Breast epithelium (tissue), 3 donors: ENCODE data around the gene IRF2.

Source experiments
- POLR2A ChIP-seq: fragments of 450-650 bp; IDR thresholded peaks from one replicate; pipeline ENCODE4 v1.6.1; 2016; ENCODE audit warnings: antibody characterized with exemption, mild to moderate bottlenecking, moderate library complexity
- POLR2AphosphoS5 ChIP-seq, 3 donors: sonication (generic); formaldehyde crosslinking; IDR thresholded peaks; one replicate each; pipeline ENCODE4 v1.6.1; 2017; ENCODE audit warnings: antibody characterized with exemption in 3 of 3
- TF ChIP-seq, protein P1 (sequence below), 3 donors: fragments of 450-650 bp; IDR thresholded peaks; one replicate each; pipeline ENCODE4 v1.5.1; 2016 to 2017; ENCODE audit warnings: antibody characterized with exemption in 3 of 3, mild to moderate bottlenecking in 3 of 3, moderate library complexity in 3 of 3

DNA sequence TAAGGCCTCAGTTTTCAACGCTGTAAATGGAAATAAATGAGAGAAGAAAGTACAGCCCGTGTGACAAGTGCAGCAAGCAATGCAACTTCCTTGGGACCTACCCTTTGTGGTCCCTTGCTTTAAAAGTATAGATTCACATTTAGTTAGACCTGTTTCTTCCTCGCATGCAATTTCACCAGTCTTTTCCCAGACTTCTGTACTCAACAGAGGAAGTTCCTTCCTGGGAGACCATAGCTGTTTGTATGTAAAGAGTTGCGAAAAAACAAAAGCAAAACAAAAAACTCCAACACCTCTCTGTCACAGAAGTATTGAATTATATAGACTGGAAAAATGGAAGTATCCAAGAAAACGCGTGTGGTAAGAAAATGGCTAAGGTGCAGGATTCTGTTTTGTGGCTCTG is 1.1 kb upstream of the IRF2 start:
- TF ChIP-seq POLR2A (no peak), POLR2AphosphoS5 (IDR thresholded peaks at IDR 0.05) (no peak)
- TF ChIP-seq, protein P1, sequence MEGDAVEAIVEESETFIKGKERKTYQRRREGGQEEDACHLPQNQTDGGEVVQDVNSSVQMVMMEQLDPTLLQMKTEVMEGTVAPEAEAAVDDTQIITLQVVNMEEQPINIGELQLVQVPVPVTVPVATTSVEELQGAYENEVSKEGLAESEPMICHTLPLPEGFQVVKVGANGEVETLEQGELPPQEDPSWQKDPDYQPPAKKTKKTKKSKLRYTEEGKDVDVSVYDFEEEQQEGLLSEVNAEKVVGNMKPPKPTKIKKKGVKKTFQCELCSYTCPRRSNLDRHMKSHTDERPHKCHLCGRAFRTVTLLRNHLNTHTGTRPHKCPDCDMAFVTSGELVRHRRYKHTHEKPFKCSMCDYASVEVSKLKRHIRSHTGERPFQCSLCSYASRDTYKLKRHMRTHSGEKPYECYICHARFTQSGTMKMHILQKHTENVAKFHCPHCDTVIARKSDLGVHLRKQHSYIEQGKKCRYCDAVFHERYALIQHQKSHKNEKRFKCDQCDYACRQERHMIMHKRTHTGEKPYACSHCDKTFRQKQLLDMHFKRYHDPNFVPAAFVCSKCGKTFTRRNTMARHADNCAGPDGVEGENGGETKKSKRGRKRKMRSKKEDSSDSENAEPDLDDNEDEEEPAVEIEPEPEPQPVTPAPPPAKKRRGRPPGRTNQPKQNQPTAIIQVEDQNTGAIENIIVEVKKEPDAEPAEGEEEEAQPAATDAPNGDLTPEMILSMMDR (IDR thresholded peaks at IDR 0.05): no peak
